Measurements from ENCODE around the gene IFT25. TPM values are rescaled to one million over a fixed set of nuclear protein-coding genes. Genes with fewer than 3 reads are reported as not detected.
A peak's percentile ranks its signal among the peaks of the same experiment; 100 is the strongest.

The IFT25 gene
- total and polyA plus RNA-seq, 2 experiments from 2014 or later, result 27.4 to 69.0 TPM

GRCh38 chr1:53891018-53891417 is 54.5 kb downstream of the IFT25 start:
- 89% methylated on average over 2 of the region's 2 CpGs for WGBS (ENCODE audit: low lambda C conversion rate, missing lambda C conversion rate)
- Histone ChIP-seq H3K9me3 (ENCODE audit: low read depth) (no peaks in the 10 kb centered on the region), H3K9me2 (replicated peaks; ENCODE audit: insufficient read depth) (no peaks in the 10 kb centered on the region), H4K20me1 (ENCODE audit: insufficient read depth, poor library complexity, severe bottlenecking) (no peaks in the 10 kb centered on the region), H3K79me2 (no peaks in the 10 kb centered on the region), H3K4me2 (no peak overlapping the region), H3K4me3 (no peak overlapping the region), H3K27ac (no peak overlapping the region), H3K27me3 (no peaks in the 10 kb centered on the region), H2AFZ (no peak overlapping the region), H3K4me1 (ENCODE audit: insufficient read depth) (peaks cover 11% of the 10 kb centered on the region), H3K36me3 (replicated peaks; ENCODE audit: insufficient read depth, low read depth) (no peaks in the 10 kb centered on the region)
- TF ChIP-seq EZH2 (IDR thresholded peaks at IDR 0.05; ENCODE audit: borderline replicate concordance) (no peak), EZH2phosphoT487 (IDR thresholded peaks at IDR 0.05; ENCODE audit: low read depth, severe bottlenecking, unreplicated experiment) (no peak), CTCF (IDR thresholded peaks at IDR 0.05; ENCODE audit: poor library complexity) (no peak)
- DNase-seq (ENCODE audit: low spot score), result no peak

GRCh38 chr1:53890522-53890941 is 55.0 kb downstream of the IFT25 start:
- Histone ChIP-seq H3K4me1 (ENCODE audit: insufficient read depth) (peaks cover 11% of the 10 kb centered on the region), H3K79me2 (no peaks in the 10 kb centered on the region), H3K36me3 (replicated peaks; ENCODE audit: insufficient read depth, low read depth) (no peaks in the 10 kb centered on the region), H3K9me3 (ENCODE audit: low read depth) (no peaks in the 10 kb centered on the region), H2AFZ (peak overlapping the region; percentile 69), H4K20me1 (ENCODE audit: insufficient read depth, poor library complexity, severe bottlenecking) (no peaks in the 10 kb centered on the region), H3K4me3 (no peak overlapping the region), H3K27me3 (no peaks in the 10 kb centered on the region), H3K9me2 (replicated peaks; ENCODE audit: insufficient read depth) (no peaks in the 10 kb centered on the region), H3K4me2 (peak overlapping the region; percentile 74), H3K27ac (peak overlapping the region; percentile 38)
- DNase-seq (ENCODE audit: low spot score), result no peak
- TF ChIP-seq EZH2phosphoT487 (IDR thresholded peaks at IDR 0.05; ENCODE audit: low read depth, severe bottlenecking, unreplicated experiment), result no peak
- TF ChIP-seq CTCF (IDR thresholded peaks at IDR 0.05; ENCODE audit: poor library complexity), result no peak
- no peak for TF ChIP-seq EZH2 (IDR thresholded peaks at IDR 0.05; ENCODE audit: borderline replicate concordance)
- 90% methylated on average over 7 of the region's 7 CpGs for WGBS (ENCODE audit: low lambda C conversion rate, missing lambda C conversion rate)

GRCh38 chr1:53889304-53890298 is 55.9 kb downstream of the IFT25 start, which contains the start of gene YIPF1:
Gene YIPF1 (minus strand): TSS chr1:53889797. CDS start chr1:53888937, 860 bp downstream.
- peak within 1 kb of the TSS; percentile 60 for H3K4me3 ChIP-seq
- peak; percentile 95 for DNase-seq (ENCODE audit: low spot score)
- H4K20me1 ChIP-seq (ENCODE audit: insufficient read depth, poor library complexity, severe bottlenecking), result no peaks in the 10 kb centered on the region
- H3K9me2 ChIP-seq (replicated peaks; ENCODE audit: insufficient read depth), result no peaks in the 10 kb centered on the region
- H3K4me1 ChIP-seq (ENCODE audit: insufficient read depth), result peaks cover 11% of the 10 kb centered on the region
- H3K27ac ChIP-seq, result peak within 1 kb of the TSS; percentile 38
- H3K4me2 ChIP-seq, result peak within 1 kb of the TSS; percentile 85
- WGBS (ENCODE audit: low lambda C conversion rate, missing lambda C conversion rate), result 6% methylated on average over 62 of the region's 62 CpGs
- peak within 1 kb of the TSS; percentile 69 for H2AFZ ChIP-seq
- no peaks in the 10 kb centered on the region for H3K9me3 ChIP-seq (ENCODE audit: low read depth)
- H3K79me2 ChIP-seq, result no peaks in the 10 kb centered on the region
- H3K27me3 ChIP-seq, result no peaks in the 10 kb centered on the region
- H3K36me3 ChIP-seq (replicated peaks; ENCODE audit: insufficient read depth, low read depth), result no peaks in the 10 kb centered on the region
- TF ChIP-seq EZH2phosphoT487 (IDR thresholded peaks at IDR 0.05; ENCODE audit: low read depth, severe bottlenecking, unreplicated experiment) (no peak), EZH2 (IDR thresholded peaks at IDR 0.05; ENCODE audit: borderline replicate concordance) (no peak), CTCF (IDR thresholded peaks at IDR 0.05; ENCODE audit: poor library complexity) (no peak)
